ENCODE results near the gene NUDT3.

The NUDT3 gene

DNA sequence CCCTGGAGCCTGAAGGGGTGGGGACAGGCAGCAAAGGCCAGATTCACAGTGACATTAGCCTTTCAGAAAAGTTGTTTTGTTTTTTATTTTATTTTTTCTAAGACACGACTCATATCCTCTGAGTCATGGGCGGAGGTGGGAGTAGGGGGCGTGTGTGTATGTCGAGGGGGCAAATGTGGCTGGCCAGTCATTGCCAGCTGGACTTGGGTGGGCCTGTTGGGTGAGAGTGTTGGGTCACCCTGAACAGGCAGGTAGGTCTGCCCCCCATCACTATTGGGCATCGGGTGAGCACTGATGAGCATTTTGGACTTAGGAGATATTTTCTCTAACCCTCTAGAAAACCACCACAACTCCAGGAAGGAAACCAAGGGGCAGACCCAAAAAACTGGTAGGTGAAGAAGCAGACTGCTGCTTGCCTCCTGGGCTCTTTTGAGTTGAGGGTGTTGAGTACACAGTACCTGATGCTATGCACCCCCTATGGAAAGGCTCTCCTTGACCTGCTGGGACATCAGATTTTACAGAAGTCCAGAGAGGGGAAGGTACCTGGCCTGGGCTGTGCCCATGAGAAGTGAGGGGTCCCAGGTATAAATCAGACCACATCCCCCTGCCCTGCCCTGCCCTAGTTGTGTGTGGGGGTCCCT is 149.2 kb downstream of the NUDT3 start:
- Histone ChIP-seq H3K4me3 (ENCODE audit: low read depth, low read length) (no peak overlapping the region), H3K27ac (no peak overlapping the region)

DNA sequence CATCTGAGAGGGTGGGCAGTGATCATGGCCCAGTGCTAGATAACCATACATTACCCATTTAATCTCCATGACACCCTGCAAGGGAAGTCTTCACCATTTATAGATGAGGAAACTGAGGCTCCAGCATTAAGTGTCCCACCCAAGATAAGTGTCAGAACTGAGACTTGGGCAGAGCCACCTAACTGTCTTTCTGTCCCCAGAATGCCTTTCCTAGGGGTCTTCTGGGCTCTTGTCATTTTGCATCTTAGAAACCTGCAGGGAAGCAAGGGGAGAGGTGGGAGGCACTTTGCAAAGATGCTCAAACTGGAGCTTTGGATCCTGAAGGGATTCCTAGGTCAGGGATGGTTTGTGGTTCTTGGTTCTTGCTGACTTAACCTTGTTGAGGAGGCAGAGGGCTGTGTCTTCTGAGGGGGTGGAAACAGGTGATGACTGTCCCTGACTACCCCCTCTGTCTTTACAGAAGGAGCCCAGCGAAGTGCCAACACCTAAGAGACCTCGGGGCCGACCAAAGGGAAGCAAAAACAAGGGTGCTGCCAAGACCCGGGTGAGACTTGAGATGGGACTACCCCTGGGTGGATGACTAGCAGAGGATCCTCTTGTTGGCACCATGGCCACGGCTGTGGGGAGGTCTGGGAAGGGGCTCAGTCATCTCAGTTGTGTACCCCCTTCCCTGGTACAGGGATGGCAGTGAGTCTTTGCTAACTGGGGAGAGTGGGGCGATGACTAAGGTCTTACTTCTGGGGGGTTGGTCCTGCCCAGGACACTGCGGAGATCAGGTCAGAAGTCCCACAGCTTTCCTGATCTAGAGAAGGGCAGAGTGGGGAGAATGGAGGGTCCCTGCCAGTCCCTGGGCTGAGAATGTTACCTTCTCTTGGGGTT is 150.0 kb downstream of the NUDT3 start:
- Histone ChIP-seq H2AFZ (no peak overlapping the region), H3K79me2 (no peaks in the 10 kb centered on the region), H3K9me3 (ENCODE audit: control insufficient read depth, low read length) (no peaks in the 10 kb centered on the region), H3K4me3 (ENCODE audit: low read depth, low read length) (no peak overlapping the region), H3K36me3 (ENCODE audit: control insufficient read depth, insufficient read depth, low read length) (no peaks in the 10 kb centered on the region), H3K27me3 (ENCODE audit: control insufficient read depth, insufficient read depth, low read length) (no peaks in the 10 kb centered on the region), H3K27ac (no peak overlapping the region), H3K4me2 (ENCODE audit: low read length) (no peak overlapping the region), H3K9ac (no peak overlapping the region), H3K4me1 (no peaks in the 10 kb centered on the region)
- TF ChIP-seq, protein P1, sequence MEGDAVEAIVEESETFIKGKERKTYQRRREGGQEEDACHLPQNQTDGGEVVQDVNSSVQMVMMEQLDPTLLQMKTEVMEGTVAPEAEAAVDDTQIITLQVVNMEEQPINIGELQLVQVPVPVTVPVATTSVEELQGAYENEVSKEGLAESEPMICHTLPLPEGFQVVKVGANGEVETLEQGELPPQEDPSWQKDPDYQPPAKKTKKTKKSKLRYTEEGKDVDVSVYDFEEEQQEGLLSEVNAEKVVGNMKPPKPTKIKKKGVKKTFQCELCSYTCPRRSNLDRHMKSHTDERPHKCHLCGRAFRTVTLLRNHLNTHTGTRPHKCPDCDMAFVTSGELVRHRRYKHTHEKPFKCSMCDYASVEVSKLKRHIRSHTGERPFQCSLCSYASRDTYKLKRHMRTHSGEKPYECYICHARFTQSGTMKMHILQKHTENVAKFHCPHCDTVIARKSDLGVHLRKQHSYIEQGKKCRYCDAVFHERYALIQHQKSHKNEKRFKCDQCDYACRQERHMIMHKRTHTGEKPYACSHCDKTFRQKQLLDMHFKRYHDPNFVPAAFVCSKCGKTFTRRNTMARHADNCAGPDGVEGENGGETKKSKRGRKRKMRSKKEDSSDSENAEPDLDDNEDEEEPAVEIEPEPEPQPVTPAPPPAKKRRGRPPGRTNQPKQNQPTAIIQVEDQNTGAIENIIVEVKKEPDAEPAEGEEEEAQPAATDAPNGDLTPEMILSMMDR (IDR thresholded peaks at IDR 0.05) = no peak

More for the DNA sequence above, 149.2 kb downstream of the NUDT3 start:
- H3K79me2 ChIP-seq = no peaks in the 10 kb centered on the region
- no peaks in the 10 kb centered on the region for H3K36me3 ChIP-seq (ENCODE audit: control insufficient read depth, insufficient read depth, low read length)
- no peak overlapping the region for H3K9ac ChIP-seq
- H3K4me1 ChIP-seq = peaks cover 3% of the 10 kb centered on the region
- H2AFZ ChIP-seq = no peak overlapping the region
- H3K4me2 ChIP-seq (ENCODE audit: low read length) = no peak overlapping the region
- no peaks in the 10 kb centered on the region for H3K27me3 ChIP-seq (ENCODE audit: control insufficient read depth, insufficient read depth, low read length)
- TF ChIP-seq, protein P1 (IDR thresholded peaks at IDR 0.05) = no peak
- H3K9me3 ChIP-seq (ENCODE audit: control insufficient read depth, low read length) = no peaks in the 10 kb centered on the region

DNA sequence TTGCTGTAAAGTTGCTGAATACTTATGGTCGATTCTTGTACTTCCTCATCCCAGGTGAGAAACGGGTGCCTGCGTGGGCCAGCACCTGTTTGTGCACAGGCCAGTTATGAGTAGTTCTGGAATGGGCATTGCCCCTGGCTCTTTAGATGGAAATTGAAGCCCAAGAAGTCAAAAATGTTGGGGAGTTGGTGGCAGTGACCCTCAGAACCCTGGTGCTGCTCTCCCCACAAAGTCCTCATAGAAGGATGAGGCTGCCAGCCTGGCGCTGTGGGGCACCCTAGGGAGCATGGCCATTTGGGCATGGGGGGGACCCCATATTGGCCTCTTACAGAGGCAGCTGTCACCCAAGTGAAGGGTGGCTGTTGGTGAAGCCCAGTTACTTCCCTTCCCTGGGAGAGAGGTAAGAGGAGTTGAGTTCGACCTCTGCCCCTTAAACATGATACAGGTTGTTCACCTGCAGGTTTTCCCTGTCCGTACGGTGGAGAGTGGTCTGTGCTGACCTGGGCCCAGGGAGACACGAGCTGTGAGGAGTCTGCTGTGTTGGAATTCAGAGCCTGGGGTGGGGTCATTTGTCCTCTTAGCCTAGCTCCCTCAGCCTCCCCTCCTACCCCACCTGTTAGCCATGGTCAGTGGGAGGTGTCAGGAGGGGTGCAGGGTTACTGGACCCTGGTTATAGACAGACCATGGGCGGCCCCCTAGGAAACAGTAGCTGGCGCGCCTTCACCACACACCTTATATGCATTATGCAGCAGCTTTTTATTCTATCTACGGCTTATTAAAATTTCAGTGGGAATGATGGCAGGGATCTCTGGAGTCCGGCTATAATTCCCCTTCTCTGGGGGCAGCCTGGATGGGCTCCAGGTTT is 150.9 kb downstream of the NUDT3 start:
- H3K4me2 ChIP-seq (ENCODE audit: low read length) = no peak overlapping the region
- H3K4me3 ChIP-seq (ENCODE audit: low read depth, low read length) = no peak overlapping the region
- no peaks in the 10 kb centered on the region for H3K27me3 ChIP-seq (ENCODE audit: control insufficient read depth, insufficient read depth, low read length)
- H3K9ac ChIP-seq = no peak overlapping the region
- H3K27ac ChIP-seq = no peak overlapping the region
- TF ChIP-seq, protein P1 (IDR thresholded peaks at IDR 0.05) = no peak
- no peaks in the 10 kb centered on the region for H3K4me1 ChIP-seq
- H3K79me2 ChIP-seq = no peaks in the 10 kb centered on the region
- no peak overlapping the region for H2AFZ ChIP-seq
- H3K36me3 ChIP-seq (ENCODE audit: control insufficient read depth, insufficient read depth, low read length) = no peaks in the 10 kb centered on the region
- H3K9me3 ChIP-seq (ENCODE audit: control insufficient read depth, low read length) = no peaks in the 10 kb centered on the region

DNA sequence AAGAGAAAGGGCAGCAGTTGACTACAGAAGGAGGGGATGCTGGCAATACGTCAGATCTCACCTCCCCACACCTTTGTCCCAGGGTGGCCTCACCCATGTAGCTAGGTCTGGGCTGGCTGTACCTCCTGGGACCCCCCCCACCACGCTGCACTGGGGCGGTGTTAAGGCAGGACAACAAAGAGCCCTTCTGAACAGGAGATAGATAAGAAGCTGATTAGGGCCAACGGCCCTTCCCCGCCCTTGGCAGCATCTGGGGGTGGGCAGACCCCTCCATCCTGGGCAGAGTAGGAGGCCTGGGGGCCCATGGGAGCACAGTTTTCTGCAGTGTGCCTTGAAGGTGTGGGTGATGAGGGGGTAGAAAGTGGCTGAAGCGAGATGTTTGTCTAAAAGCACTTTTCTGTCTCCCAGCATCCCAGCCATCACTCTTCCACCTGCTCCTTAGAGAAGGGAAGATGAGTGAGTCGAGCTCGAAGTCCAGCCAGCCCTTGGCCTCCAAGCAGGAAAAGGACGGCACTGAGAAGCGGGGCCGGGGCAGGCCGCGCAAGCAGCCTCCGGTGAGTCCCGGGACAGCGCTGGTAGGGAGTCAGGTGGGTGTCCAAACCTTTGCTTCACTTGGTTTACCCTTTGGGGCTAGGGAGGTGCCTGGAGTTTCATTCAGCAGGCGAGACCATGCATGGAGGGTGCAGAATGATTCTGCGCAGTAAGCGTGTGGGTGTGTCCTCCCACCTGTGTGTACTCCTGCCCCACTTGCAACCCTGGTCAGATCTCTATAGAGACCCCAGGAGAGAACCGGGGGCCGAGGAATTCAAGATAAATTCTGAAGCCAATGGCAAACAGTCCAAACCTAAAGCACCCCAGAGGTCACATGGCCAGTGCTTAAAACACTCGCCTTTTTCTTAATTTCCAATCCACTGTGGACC is 151.9 kb downstream of the NUDT3 start:
- H3K4me2 ChIP-seq (ENCODE audit: low read length) = no peak overlapping the region
- H3K27me3 ChIP-seq (ENCODE audit: control insufficient read depth, insufficient read depth, low read length) = no peaks in the 10 kb centered on the region
- TF ChIP-seq, protein P1 (IDR thresholded peaks at IDR 0.05) = no peak
- no peaks in the 10 kb centered on the region for H3K79me2 ChIP-seq
- H3K36me3 ChIP-seq (ENCODE audit: control insufficient read depth, insufficient read depth, low read length) = no peaks in the 10 kb centered on the region
- no peak overlapping the region for H3K4me3 ChIP-seq (ENCODE audit: low read depth, low read length)
- no peaks in the 10 kb centered on the region for H3K4me1 ChIP-seq
- no peak overlapping the region for H3K9ac ChIP-seq
- H3K27ac ChIP-seq = no peak overlapping the region
- H2AFZ ChIP-seq = no peak overlapping the region
- no peaks in the 10 kb centered on the region for H3K9me3 ChIP-seq (ENCODE audit: control insufficient read depth, low read length)
